WERI-Rb-1 (cell line): ENCODE measurements around the gene MYO7B.

Experiments used
- DNase-seq: peaks from one replicate; pipeline ENCODE4 v3.0.0-alpha.2; 2020
- H3K27ac ChIP-seq: fragments of 250-450 bp; sonication (Bioruptor Pico); 2 replicates; pipeline ENCODE4 v1.5.1; 2020; ENCODE audit warnings: mild to moderate bottlenecking, moderate library complexity
- H3K27me3 ChIP-seq: fragments of 250-450 bp; sonication (Bioruptor Pico); 2 replicates; pipeline ENCODE4 v1.5.1; 2021; ENCODE audit warnings: mild to moderate bottlenecking, low read depth, moderate library complexity; ENCODE audit not compliant: insufficient read depth, severe bottlenecking
- H3K36me3 ChIP-seq: fragments of 250-450 bp; sonication (Bioruptor Pico); 2 replicates; pipeline ENCODE4 v1.5.1; 2020; ENCODE audit warnings: mild to moderate bottlenecking, moderate library complexity
- H3K4me3 ChIP-seq: 2 replicates; pipeline ENCODE4 v1.5.1; 2011; ENCODE audit warnings: low read depth, mild to moderate bottlenecking, control low read depth, low read length
- H3K9me3 ChIP-seq: fragments of 250-450 bp; sonication (Bioruptor Pico); 2 replicates; pipeline ENCODE4 v1.5.1; 2021; ENCODE audit warnings: mild to moderate bottlenecking, moderate library complexity; ENCODE audit not compliant: severe bottlenecking
- CTCF ChIP-seq: IDR thresholded peaks from 2 replicates; pipeline ENCODE4 v1.5.1; 2011; ENCODE audit warnings: low read depth, mild to moderate bottlenecking, control low read depth, inconsistent platforms, low read length

The MYO7B gene

GRCh38 chr2:127535422-127535901, at the start of gene MYO7B:
TSS of gene MYO7B (plus strand) at chr2:127535683. CDS start at chr2:127559723, 24,040 bp downstream.
- Histone ChIP-seq H3K27ac (no peak within 1 kb of the TSS), H3K9me3 (no peaks in the 10 kb centered on the region), H3K4me3 (no peak within 1 kb of the TSS), H3K36me3 (no peaks in the 10 kb centered on the region), H3K27me3 (no peaks in the 10 kb centered on the region)
- no peak for DNase-seq
- TF ChIP-seq CTCF = no peak

- no peak for TF ChIP-seq CTCF
- Histone ChIP-seq H3K4me3 (no peak overlapping the region), H3K27ac (no peak overlapping the region), H3K9me3 (no peaks in the 10 kb centered on the region), H3K36me3 (peaks cover 96% of the 10 kb centered on the region), H3K27me3 (no peaks in the 10 kb centered on the region)
- DNase-seq = no peak
These were observed 49.8 kb upstream of the MYO7B start for GRCh38 chr2:127485694-127486071.

GRCh38 chr2:127486247-127487058, 49.0 kb upstream of the MYO7B start:
- DNase-seq = no peak
- Histone ChIP-seq H3K27ac (no peak overlapping the region), H3K4me3 (no peak overlapping the region), H3K36me3 (peaks cover 96% of the 10 kb centered on the region), H3K27me3 (no peaks in the 10 kb centered on the region), H3K9me3 (no peaks in the 10 kb centered on the region)
- no peak for TF ChIP-seq CTCF

- H3K9me3 ChIP-seq = no peaks in the 10 kb centered on the region
- no peak overlapping the region for H3K27ac ChIP-seq
- no peak for DNase-seq
- H3K4me3 ChIP-seq = no peak overlapping the region
- no peaks in the 10 kb centered on the region for H3K27me3 ChIP-seq
- TF ChIP-seq CTCF = no peak
- peaks cover 98% of the 10 kb centered on the region for H3K36me3 ChIP-seq
These were observed 45.2 kb upstream of the MYO7B start for GRCh38 chr2:127490283-127490682.

GRCh38 chr2:127498386-127498785, 37.1 kb upstream of the MYO7B start:
- DNase-seq = no peak
- TF ChIP-seq CTCF = no peak
- H3K9me3 ChIP-seq = no peaks in the 10 kb centered on the region
- no peaks in the 10 kb centered on the region for H3K27me3 ChIP-seq
- H3K27ac ChIP-seq = no peak overlapping the region
- H3K4me3 ChIP-seq = no peak overlapping the region
- peaks cover 91% of the 10 kb centered on the region for H3K36me3 ChIP-seq
